OCI-LY1 (cell line): ENCODE results near the gene CLIC4.

ENCODE experiments used
- CTCF ChIP-seq: fragments of 200-600 bp; sonication (generic), shearing (Covaris generic); IDR thresholded peaks from 2 replicates; pipeline ENCODE4 v1.5.1; 2017; ENCODE audit warnings: mild to moderate bottlenecking, antibody characterized with exemption, low read length, moderate library complexity, mixed read lengths
- EZH2 ChIP-seq: fragments of 200-600 bp; sonication (generic), shearing (Covaris generic); IDR thresholded peaks from 2 replicates; pipeline ENCODE4 v1.8.0; 2017; ENCODE audit warnings: borderline replicate concordance, mixed run types, mild to moderate bottlenecking, antibody characterized with exemption, low read length, moderate library complexity, mixed read lengths

GRCh38 chr1:24801176-24801575 lies 55.9 kb downstream of the CLIC4 start:
- no peak for TF ChIP-seq CTCF
- TF ChIP-seq EZH2, result no peak
